ENCODE data around the gene TMED6. TPM values are rescaled to one million over a fixed set of nuclear protein-coding genes. Genes with fewer than 3 reads are reported as not detected.

Gene TMED6
- total and polyA plus RNA-seq, 2 of the 8 experiments (the other 6 are each of a cell fraction or from before 2014, with no cell fraction given) = not detected

DNA sequence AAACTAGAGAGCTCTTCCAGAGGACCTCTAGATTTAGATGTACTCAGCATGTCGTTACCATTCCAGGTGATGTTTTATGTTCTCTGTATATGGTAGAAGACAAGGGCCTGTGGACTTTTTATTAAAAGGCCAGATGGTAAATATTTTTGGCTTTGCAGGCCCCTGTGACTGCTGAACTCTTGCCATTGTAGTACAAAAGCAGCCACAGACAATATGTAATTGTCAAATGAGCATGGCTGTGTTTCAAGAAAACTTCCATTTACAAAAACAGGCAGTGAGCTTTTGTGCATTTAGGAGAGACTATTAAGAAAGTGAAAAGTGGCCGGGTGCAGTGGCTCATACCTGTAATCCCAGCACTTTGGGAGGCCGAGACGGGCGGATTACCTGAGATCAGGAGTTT is 7.4 kb downstream of the TMED6 start:
- H2AK5ac ChIP-seq (ENCODE audit: low read depth, low read length) = no peak overlapping the region
- 0 out of 2 replicates have a peak, but pooled peaks cover 4% of the 10 kb centered on the region for H3K79me1 ChIP-seq (ENCODE audit: low read depth, low read length)
- no peaks in the 10 kb centered on the region for H4K20me1 ChIP-seq (replicated peaks in 1 of 2; ENCODE audit: control insufficient read depth in 1 of 2, insufficient read depth in 2 of 2, low read length in 2 of 2)
- DNase-seq (ENCODE audit: low read depth in 1 of 2, low spot score in 2 of 2) (no peak), FAIRE-seq (no peak)
- no peaks in the 10 kb centered on the region for H3K27me3 ChIP-seq (replicated peaks in 1 of 4; ENCODE audit: control insufficient read depth in 3 of 4, extremely low read depth in 1 of 4, insufficient read depth in 3 of 4, low read length in 3 of 4)
- POLR2A ChIA-PET (ENCODE audit: partially characterized antibody) = interaction anchor here (0.7 to 29.8 kb wide), 3 partner anchors 10 to 37 kb away, joined by 3 to 497 read pairs (median 6); partner anchors contain the start of genes PDF and VPS4A
- no peak overlapping the region for H2AFZ ChIP-seq (ENCODE audit: low read length)
- no peak overlapping the region for H4K5ac ChIP-seq (ENCODE audit: insufficient read length, low read depth, low read length)
- H3K4ac ChIP-seq (replicated peaks; ENCODE audit: insufficient read length, low read depth, low read length) = no peak overlapping the region
- no peak overlapping the region for H2BK5ac ChIP-seq (ENCODE audit: low read depth, low read length)
- H3K14ac ChIP-seq (ENCODE audit: insufficient read length) = no peak overlapping the region
- no peak overlapping the region for H4K8ac ChIP-seq (ENCODE audit: extremely low read depth, insufficient read depth, low read length)
- H2BK20ac ChIP-seq (ENCODE audit: low read length) = no peak overlapping the region
- no peak overlapping the region for H3K18ac ChIP-seq (ENCODE audit: extremely low read depth, low read length)
- H3K56ac ChIP-seq (replicated peaks; ENCODE audit: insufficient read length, low read depth, low read length) = no peak overlapping the region
- H3K23ac ChIP-seq (ENCODE audit: insufficient read length) = no peak overlapping the region
- peaks cover 0 to 3% (median 1%) of the 10 kb centered on the region in 4 experiments; a peak in 3 of 7 replicates for H3K4me1 ChIP-seq (replicated peaks in 1 of 4; ENCODE audit: control insufficient read depth in 3 of 4, insufficient read depth in 4 of 4, low read length in 3 of 4)
- no peaks in the 10 kb centered on the region for H3K9me3 ChIP-seq (ENCODE audit: insufficient read depth in 2 of 2, low read depth in 1 of 2, low read length in 1 of 2)
- CTCF ChIA-PET (ENCODE audit: partially characterized antibody) = no interaction called here
- H4K91ac ChIP-seq (replicated peaks; ENCODE audit: insufficient read length, low read length) = no peak overlapping the region
- peaks cover 5% of the 10 kb centered on the region; the same call in 1 of the 2 replicates for H3K23me2 ChIP-seq (ENCODE audit: low read depth, low read length)
- H3K36me3 ChIP-seq (ENCODE audit: control insufficient read depth in 2 of 4, insufficient read depth in 4 of 4, low read length in 3 of 4) = peaks cover 13 to 34% (median 15%) of the 10 kb centered on the region in 4 experiments
- H3K4me3 ChIP-seq (ENCODE audit: extremely low read depth in 1 of 4, insufficient read depth in 2 of 4, low read depth in 3 of 4, low read length in 4 of 4) = no peak overlapping the region
- WGBS, 2 experiments (ENCODE audit: extremely low coverage in 1 of 2, insufficient coverage in 1 of 2, insufficient read length in 1 of 2, insufficient replicate concordance in 2 of 2, low coverage in 1 of 2, low lambda C conversion rate in 2 of 2, missing lambda C conversion rate in 1 of 2) = 92% methylated on average over 5 of the region's 5 CpGs; no CpG with 5 or more reads in 1 of the 2 experiments
- no peak overlapping the region for H2BK12ac ChIP-seq (ENCODE audit: low read depth, low read length)
- H3K27ac ChIP-seq (ENCODE audit: low read depth, low read length) = no peak overlapping the region
- H2BK120ac ChIP-seq (replicated peaks; ENCODE audit: low read depth, low read length) = no peak overlapping the region
- H3K79me2 ChIP-seq (ENCODE audit: control insufficient read depth in 1 of 2, insufficient read depth in 2 of 2, low read length in 2 of 2) = peaks cover 12 to 24% of the 10 kb centered on the region in 2 experiments
- H3K4me2 ChIP-seq (ENCODE audit: insufficient read depth in 1 of 2, low read depth in 2 of 2, low read length in 2 of 2) = no peak overlapping the region
- no peak overlapping the region for H2BK15ac ChIP-seq (ENCODE audit: low read length)
- no peak overlapping the region for H3K9ac ChIP-seq (replicated peaks in 1 of 4; ENCODE audit: extremely low read depth in 1 of 4, low read depth in 3 of 4, low read length in 3 of 4)
- TF ChIP-seq TCF12 (IDR thresholded peaks at IDR 0.05; ENCODE audit: low read depth, low read length) = no peak
- TF ChIP-seq NANOG (IDR thresholded peaks at IDR 0.05; ENCODE audit: insufficient read depth, low read depth, low read length, poor library complexity, severe bottlenecking) = no peak
- TF ChIP-seq TEAD4 (IDR thresholded peaks at IDR 0.05; ENCODE audit: low read depth, low read length) = no peak
- no peak for TF ChIP-seq ZNF274 (IDR thresholded peaks at IDR 0.05; ENCODE audit: borderline replicate concordance, extremely low read depth, low read length)
- no peak for TF ChIP-seq HDAC6 (IDR thresholded peaks at IDR 0.05; ENCODE audit: low read depth, low read length)
- no peak for TF ChIP-seq EGR1 (IDR thresholded peaks at IDR 0.05; ENCODE audit: borderline replicate concordance, low read depth, low read length)
- no peak for TF ChIP-seq POLR2A (IDR thresholded peaks at IDR 0.05; ENCODE audit: control extremely low read depth in 1 of 2, low read depth in 2 of 2, low read length in 2 of 2)
- no peak for TF ChIP-seq HDAC2 (IDR thresholded peaks at IDR 0.05; ENCODE audit: borderline replicate concordance in 1 of 2, low read depth in 2 of 2, low read length in 2 of 2)
- TF ChIP-seq, protein P1, sequence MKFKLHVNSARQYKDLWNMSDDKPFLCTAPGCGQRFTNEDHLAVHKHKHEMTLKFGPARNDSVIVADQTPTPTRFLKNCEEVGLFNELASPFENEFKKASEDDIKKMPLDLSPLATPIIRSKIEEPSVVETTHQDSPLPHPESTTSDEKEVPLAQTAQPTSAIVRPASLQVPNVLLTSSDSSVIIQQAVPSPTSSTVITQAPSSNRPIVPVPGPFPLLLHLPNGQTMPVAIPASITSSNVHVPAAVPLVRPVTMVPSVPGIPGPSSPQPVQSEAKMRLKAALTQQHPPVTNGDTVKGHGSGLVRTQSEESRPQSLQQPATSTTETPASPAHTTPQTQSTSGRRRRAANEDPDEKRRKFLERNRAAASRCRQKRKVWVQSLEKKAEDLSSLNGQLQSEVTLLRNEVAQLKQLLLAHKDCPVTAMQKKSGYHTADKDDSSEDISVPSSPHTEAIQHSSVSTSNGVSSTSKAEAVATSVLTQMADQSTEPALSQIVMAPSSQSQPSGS (IDR thresholded peaks at IDR 0.05; ENCODE audit: low read length) = no peak
- no peak for TF ChIP-seq CTBP2 (IDR thresholded peaks at IDR 0.05; ENCODE audit: borderline replicate concordance, insufficient read depth, insufficient read length, low read length)
